CD14-positive monocyte (primary cell): ENCODE data around the gene MAN1C1. TPM values are rescaled to one million over a fixed set of nuclear protein-coding genes. Genes with fewer than 3 reads are reported as not detected.

Experiments used
- DNase-seq, 3 donors: peaks; one replicate each; pipeline ENCODE4 v3.0.0-alpha.2; 2011 to 2022
- H2AFZ ChIP-seq: 2 replicates; pipeline ENCODE4 v1.6.0; 2012; ENCODE audit warnings: mild to moderate bottlenecking, low read depth, low read length, inconsistent platforms; ENCODE audit not compliant: insufficient read depth, poor library complexity, severe bottlenecking
- H3K27ac ChIP-seq, 2 donors: 1 replicate in 1 of 2; 2 replicates in 1 of 2; pipeline ENCODE4 v1.5.1; 2012 to 2013; ENCODE audit warnings: low read length in 2 of 2, control low read depth in 1 of 2, inconsistent platforms in 1 of 2, low read depth in 1 of 2, mild to moderate bottlenecking in 1 of 2
- H3K27me3 ChIP-seq, 2 donors: one replicate each; pipeline versions ENCODE4 v1.6.0 to v1.6.1; 2011 to 2013; ENCODE audit warnings: low read length in 2 of 2; ENCODE audit not compliant: control insufficient read depth in 2 of 2, insufficient read depth in 2 of 2
- H3K36me3 ChIP-seq, 2 donors: replicated peaks in 1 of 2; 1 replicate in 1 of 2; 2 replicates in 1 of 2; pipeline versions ENCODE4 v1.5.1 to v1.6.1; 2012 to 2013; ENCODE audit warnings: low read length in 2 of 2, control low read depth in 1 of 2, inconsistent platforms in 1 of 2, mild to moderate bottlenecking in 1 of 2; ENCODE audit not compliant: insufficient read depth in 2 of 2, control insufficient read depth in 1 of 2
- H3K4me1 ChIP-seq, 2 donors: 1 replicate in 1 of 2; 2 replicates in 1 of 2; pipeline versions ENCODE4 v1.5.1 to v1.6.1; 2012 to 2013; ENCODE audit warnings: low read length in 2 of 2, control low read depth in 1 of 2, inconsistent platforms in 1 of 2, mild to moderate bottlenecking in 1 of 2, moderate library complexity in 1 of 2; ENCODE audit not compliant: insufficient read depth in 2 of 2, control insufficient read depth in 1 of 2
- H3K4me2 ChIP-seq: replicated peaks from 2 replicates; pipeline ENCODE3; 2012; ENCODE audit warnings: low read length, moderate library complexity, mild to moderate bottlenecking; ENCODE audit not compliant: poor library complexity, severe bottlenecking; ENCODE audit errors: extremely low read depth
- H3K4me3 ChIP-seq, 3 experiments: fragments of 200-600 bp in 1 of 3; sonication (generic) in 1 of 3; replicated peaks in 1 of 3; 1 replicate in 2 of 3; 2 replicates in 1 of 3; pipeline ENCODE4 v1.5.1; 2011 to 2013; ENCODE audit warnings: low read length in 3 of 3, mild to moderate bottlenecking in 3 of 3, control low read depth in 2 of 3, low read depth in 2 of 3, inconsistent platforms in 1 of 3, moderate library complexity in 1 of 3
- H3K79me2 ChIP-seq: 2 replicates; pipeline ENCODE4 v1.6.0; 2012; ENCODE audit warnings: mild to moderate bottlenecking, control low read depth, inconsistent platforms, low read length, moderate library complexity; ENCODE audit not compliant: insufficient read depth
- H3K9ac ChIP-seq: 2 replicates; pipeline ENCODE4 v1.6.0; 2017; ENCODE audit warnings: low read length, mild to moderate bottlenecking; ENCODE audit not compliant: insufficient read depth, poor library complexity, severe bottlenecking
- H3K9me3 ChIP-seq, 2 donors: replicated peaks in 1 of 2; 1 replicate in 1 of 2; 2 replicates in 1 of 2; pipeline versions ENCODE4 v1.5.1 to v1.6.1; 2012 to 2013; ENCODE audit warnings: low read length in 2 of 2, control low read depth in 1 of 2; ENCODE audit not compliant: control insufficient read depth in 1 of 2, insufficient read depth in 1 of 2
- H4K20me1 ChIP-seq: 2 replicates; pipeline ENCODE4 v1.6.0; 2012; ENCODE audit warnings: mild to moderate bottlenecking, low read length, control low read depth, moderate library complexity; ENCODE audit not compliant: insufficient read depth
- H3K27ac Mint-ChIP-seq, 7 donors: one replicate each; pipeline ENCODE4 v1.8.0; 2020; ENCODE audit warnings: mild to moderate bottlenecking in 7 of 7, mixed read lengths in 7 of 7, moderate library complexity in 6 of 7, inconsistent platforms in 2 of 7
- H3K27me3 Mint-ChIP-seq, 3 donors: one replicate each; pipeline ENCODE4 v1.8.0; 2021 to 2022; ENCODE audit warnings: low read depth in 3 of 3, mild to moderate bottlenecking in 3 of 3, mixed read lengths in 3 of 3, moderate library complexity in 3 of 3, inconsistent platforms in 1 of 3
- H3K36me3 Mint-ChIP-seq, 2 donors: one replicate each; pipeline ENCODE4 v1.8.0; 2020; ENCODE audit warnings: mixed read lengths in 2 of 2, inconsistent platforms in 1 of 2, mild to moderate bottlenecking in 1 of 2
- H3K4me1 Mint-ChIP-seq: one replicate; pipeline ENCODE4 v1.8.0; 2020; ENCODE audit warnings: mild to moderate bottlenecking, mixed read lengths
- H3K4me3 Mint-ChIP-seq, 2 donors: one replicate each; pipeline ENCODE4 v1.8.0; 2020; ENCODE audit warnings: mild to moderate bottlenecking in 2 of 2, mixed read lengths in 2 of 2, moderate library complexity in 1 of 2
- H3K9me3 Mint-ChIP-seq, 7 donors: one replicate each; pipeline ENCODE4 v1.8.0; 2020 to 2022; ENCODE audit warnings: mixed read lengths in 7 of 7, mild to moderate bottlenecking in 6 of 7, moderate library complexity in 6 of 7, inconsistent platforms in 2 of 7
- CTCF ChIP-seq: fragments of 200-600 bp; IDR thresholded peaks from one replicate; pipeline ENCODE4 v1.8.0; 2022; ENCODE audit warnings: antibody characterized with exemption, mild to moderate bottlenecking
- WGBS: methylation state at CpG from one replicate; pipeline ENCODE4 v1.1.5; 2013; ENCODE audit warnings: missing lambda C conversion rate; ENCODE audit not compliant: insufficient coverage; 5-methylcytosine and 5-hydroxymethylcytosine counted together
- intact Hi-C, 2 donors: fragments of 100-400 bp; cut with micrococcal nuclease; formaldehyde crosslinking; loops; one replicate each; pipeline versions ENCODE4 v1.15.0 to v1.15.1; 2023
- polyA plus RNA-seq, 3 donors: library from polyadenylated mRNA; depleted of rRNA in 1 of 3; unstranded in 2 of 3; stranded (reverse) in 1 of 3; fragments of 300-500 nt in 2 of 3; fragments of >200 nt in 1 of 3; fragmentation: Illumina TruSeq in 2 of 3; gene quantifications; 1 replicate in 2 of 3; 2 replicates in 1 of 3; pipeline ENCODE4 v1.2.3, GENCODE V29; 2012 to 2021

MAN1C1 gene
- polyA plus RNA-seq, 3 donors = 1.2 to 7.2 (median 1.7) TPM

- Histone ChIP-seq H3K27me3 (no peaks in the 10 kb centered on the region), H3K9me3 (no peaks in the 10 kb centered on the region), H3K36me3 (peaks cover 6 to 27% of the 10 kb centered on the region in 2 donors), H2AFZ (no peak overlapping the region), H3K4me2 (no peak overlapping the region), H3K27ac (no peak overlapping the region), H3K79me2 (no peaks in the 10 kb centered on the region), H3K4me1 (no peaks in the 10 kb centered on the region), H4K20me1 (no peaks in the 10 kb centered on the region), H3K9ac (no peak overlapping the region), H3K4me3 (no peak overlapping the region)
- no peak overlapping the region for H3K4me3 Mint-ChIP-seq
- no peak overlapping the region for H3K27ac Mint-ChIP-seq
- no peak for DNase-seq
- WGBS = 85% methylated on average over 9 of the region's 10 CpGs
- peaks cover 0 to 2% (median 2%) of the 10 kb centered on the region in 3 donors for H3K27me3 Mint-ChIP-seq
- no peak for TF ChIP-seq CTCF
- intact Hi-C loops = no loop called here
- H3K4me1 Mint-ChIP-seq = peaks cover 5% of the 10 kb centered on the region
- no peaks in the 10 kb centered on the region for H3K9me3 Mint-ChIP-seq
- H3K36me3 Mint-ChIP-seq = peaks cover 23 to 32% of the 10 kb centered on the region in 2 donors
Measured at GRCh38 chr1:25763493-25763892, 146.9 kb downstream of the MAN1C1 start.

GRCh38 chr1:25765136-25765922 lies 148.7 kb downstream of the MAN1C1 start:
- no peak overlapping the region for H3K4me2 ChIP-seq
- no peaks in the 10 kb centered on the region for H3K9me3 ChIP-seq
- no peak for TF ChIP-seq CTCF
- no peaks in the 10 kb centered on the region for H3K27me3 ChIP-seq
- peak overlapping the region in 1 of 7 donors; percentile 53 for H3K27ac Mint-ChIP-seq
- no peaks in the 10 kb centered on the region for H4K20me1 ChIP-seq
- H3K4me3 Mint-ChIP-seq = no peak overlapping the region
- H3K27me3 Mint-ChIP-seq = peaks cover 1 to 2% (median 2%) of the 10 kb centered on the region in 3 donors
- no peak for DNase-seq
- WGBS = 42% methylated on average over 4 of the region's 8 CpGs
- peaks cover 6% of the 10 kb centered on the region for H3K4me1 Mint-ChIP-seq
- no peaks in the 10 kb centered on the region for H3K79me2 ChIP-seq
- H3K9ac ChIP-seq = no peak overlapping the region
- peaks cover 3 to 27% of the 10 kb centered on the region in 2 donors for H3K36me3 ChIP-seq
- H3K4me3 ChIP-seq = no peak overlapping the region
- no peaks in the 10 kb centered on the region for H3K4me1 ChIP-seq
- H3K27ac ChIP-seq = no peak overlapping the region
- no peak overlapping the region for H2AFZ ChIP-seq
- intact Hi-C loops = no loop called here
- H3K9me3 Mint-ChIP-seq = no peaks in the 10 kb centered on the region
- peaks cover 22 to 36% of the 10 kb centered on the region in 2 donors for H3K36me3 Mint-ChIP-seq
